HG02642 (cell line): ENCODE measurements around the gene SNAPC2.
"Not testable (repeated sequence)": the region's sequence is repeated elsewhere in the genome, so short reads cannot be mapped to it uniquely, and the experiment has no call there.

ENCODE experiments used
- ATAC-seq: cut with Tn5 transposase; IDR thresholded peaks from one replicate; pipeline ENCODE4 v1.9.1; 2021; ENCODE audit warnings: mild to moderate bottlenecking; ENCODE audit not compliant: unreplicated experiment, poor library complexity

The SNAPC2 gene

GRCh38 chr19:7931221-7932061 is 11.3 kb downstream of the SNAPC2 start:
- no peak for ATAC-seq

- no peak for ATAC-seq
Measured at GRCh38 chr19:7932276-7932929, 12.3 kb downstream of the SNAPC2 start.

DNA sequence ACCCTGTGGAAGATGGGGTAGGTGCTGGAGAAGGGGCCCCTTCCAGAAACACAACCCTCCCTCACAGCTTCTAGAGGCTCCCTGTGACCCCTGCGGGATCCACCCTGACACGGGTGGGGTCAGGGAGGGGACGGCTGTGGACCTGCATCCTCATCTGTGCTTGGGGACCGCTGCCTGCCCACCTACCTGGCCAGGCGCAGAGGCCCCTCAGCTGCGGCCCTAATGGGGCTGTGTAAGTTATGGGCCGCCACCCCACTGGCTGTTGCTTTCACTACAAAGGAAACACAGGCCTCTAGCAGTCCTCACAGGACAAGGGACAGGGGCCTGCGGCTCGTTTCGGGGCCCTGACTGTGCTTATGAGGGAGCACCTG is 12.8 kb downstream of the SNAPC2 start:
- ATAC-seq: no peak

- ATAC-seq: no peak
Measured at GRCh38 chr19:7933411-7933810, 13.3 kb downstream of the SNAPC2 start.

DNA sequence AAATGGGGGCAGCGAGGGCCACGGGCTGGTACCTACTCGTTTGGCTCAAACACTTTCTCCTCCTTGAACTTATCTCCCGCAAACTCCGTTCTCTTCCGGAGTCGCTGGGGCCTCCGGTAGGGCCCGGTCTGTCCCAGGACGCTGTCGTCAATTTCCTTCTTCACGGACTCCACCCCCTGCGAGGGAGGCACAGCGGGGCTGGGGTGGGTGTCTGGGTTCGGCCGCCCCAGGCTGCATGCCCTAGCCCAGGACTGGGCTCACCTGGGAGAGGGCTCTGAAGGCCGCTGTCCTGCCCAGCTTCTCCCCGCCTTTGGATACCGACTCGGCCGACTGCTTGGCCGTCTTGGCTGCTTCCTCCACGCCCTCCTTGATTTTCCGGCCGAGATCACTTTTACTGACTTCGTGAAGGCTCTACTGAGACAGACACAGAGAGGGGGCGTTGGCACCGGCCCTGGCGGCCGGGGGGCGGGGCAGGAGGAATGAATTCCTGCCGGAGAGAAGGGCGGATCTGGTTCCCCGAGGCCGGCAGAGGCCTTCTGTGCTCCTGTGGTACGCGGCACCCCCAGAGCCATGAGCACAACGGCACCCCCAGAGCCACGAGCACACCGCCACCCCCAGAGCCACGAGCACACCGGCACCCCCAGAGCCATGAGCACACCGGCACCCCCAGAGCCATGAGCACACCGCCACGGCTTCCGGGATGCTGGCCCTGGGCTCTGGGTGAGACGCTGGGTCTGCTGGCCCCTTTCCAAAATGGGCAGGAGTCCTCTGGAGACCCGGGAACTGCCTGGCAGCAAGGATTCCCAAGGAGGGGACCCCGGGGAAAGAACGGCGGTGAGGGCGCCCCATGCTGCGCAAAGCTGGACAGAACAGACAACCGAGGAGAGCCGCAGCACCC is 13.9 kb downstream of the SNAPC2 start:
- ATAC-seq: no peak

DNA sequence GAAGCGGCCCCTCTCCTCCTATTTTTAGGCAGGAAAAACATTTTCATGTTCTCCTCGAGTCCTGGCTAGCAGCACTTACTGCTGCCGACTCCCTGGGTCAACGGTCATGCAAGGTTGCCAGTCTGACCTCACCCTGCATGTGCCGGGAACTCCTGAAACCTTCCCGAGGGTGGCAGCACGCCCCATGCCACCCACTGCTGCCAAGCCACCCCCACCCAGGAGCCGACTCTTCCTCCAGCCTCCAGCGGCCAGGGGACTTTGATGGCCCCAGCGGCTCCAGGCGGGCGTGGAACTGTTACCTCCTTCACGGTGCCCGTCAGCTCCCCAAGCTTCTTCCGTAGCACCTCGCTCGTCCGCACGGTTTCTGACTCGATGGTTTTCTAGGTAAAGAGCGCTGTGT is 14.6 kb downstream of the SNAPC2 start:
- no peak for ATAC-seq

DNA sequence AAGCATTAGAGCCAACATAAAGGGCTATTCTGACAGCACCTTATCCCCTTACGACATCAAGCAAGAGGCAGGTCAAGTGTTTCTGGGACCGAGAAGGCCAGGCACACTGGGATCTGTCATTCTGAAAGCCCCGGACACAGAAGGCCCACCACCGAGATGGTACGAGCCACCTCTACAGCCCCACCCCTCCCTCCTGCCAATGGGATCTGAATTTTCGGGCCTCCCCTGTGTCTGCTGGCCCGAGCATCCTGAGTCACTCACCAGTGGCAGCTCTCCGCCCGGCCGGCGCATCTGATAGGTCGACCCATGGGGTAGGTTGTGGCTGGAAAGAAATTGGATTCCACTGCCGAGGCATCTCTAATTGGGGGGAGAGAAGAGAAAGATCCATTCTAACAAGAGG is 20.7 kb downstream of the SNAPC2 start:
- no peak for ATAC-seq

GRCh38 chr19:7941895-7942596 is 21.9 kb downstream of the SNAPC2 start:
- ATAC-seq: no peak

DNA sequence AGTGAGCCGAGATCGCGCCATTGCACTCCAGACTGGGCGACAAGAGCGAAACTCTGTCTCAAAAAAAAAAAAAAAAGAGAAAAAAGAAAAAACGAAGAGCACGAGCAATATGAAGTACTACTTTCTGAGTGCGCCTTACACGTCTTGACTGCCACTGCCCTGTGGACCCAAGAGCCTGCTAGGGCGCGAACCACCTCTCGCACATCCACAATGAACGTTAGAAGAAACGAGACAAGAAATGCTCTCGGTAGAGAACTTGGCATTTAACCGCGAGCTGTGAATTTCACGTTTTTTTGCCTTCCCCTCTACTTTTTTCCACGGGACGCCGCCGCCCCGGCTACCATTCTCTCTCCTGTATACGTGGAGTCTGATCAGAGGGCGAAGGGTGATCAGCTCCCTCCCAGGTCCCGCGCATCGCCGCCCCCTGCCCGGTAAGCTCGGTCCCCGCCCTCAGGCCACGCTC is 22.9 kb downstream of the SNAPC2 start:
- peak; percentile 19 for ATAC-seq

DNA sequence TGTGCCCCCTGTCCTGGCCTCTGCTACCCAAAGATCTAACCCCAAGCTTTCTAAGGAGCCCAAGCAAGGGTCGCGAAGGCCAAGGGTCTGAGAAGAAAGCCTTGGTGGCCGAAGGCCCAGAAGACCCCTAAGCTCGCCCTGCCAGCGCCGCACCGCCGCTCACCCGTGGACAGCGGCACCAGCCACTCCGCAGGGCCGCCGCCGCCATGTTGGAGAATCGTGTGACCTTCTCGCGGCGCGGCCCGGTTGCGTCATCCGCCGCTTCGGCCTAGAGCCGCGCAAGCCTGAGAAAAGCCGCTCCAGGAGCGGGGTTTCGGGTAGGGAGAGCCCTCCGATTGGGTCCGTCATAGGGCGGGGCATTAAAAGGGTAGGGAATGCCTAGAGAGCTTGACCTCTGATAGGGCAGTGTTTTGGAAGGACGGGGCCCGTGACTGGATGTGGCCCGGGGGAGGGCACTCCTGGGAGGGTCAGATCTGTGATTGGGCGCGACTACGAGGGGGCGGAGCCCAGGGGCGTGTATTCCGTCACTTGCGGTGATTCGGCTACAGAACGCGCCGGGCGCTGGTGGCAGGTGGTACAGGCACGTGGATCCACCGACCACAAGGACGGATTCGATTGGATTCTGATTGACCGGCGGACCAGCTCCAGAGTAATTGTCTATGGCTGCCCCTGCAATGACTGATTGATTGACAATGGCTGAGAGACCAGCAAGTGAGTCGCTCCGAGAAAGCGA is 23.5 kb downstream of the SNAPC2 start, which contains the start of gene TIMM44:
Gene TIMM44, minus strand, starts transcription at position 223 of the 733 bp plus-strand sequence. Its CDS starts 15 bp downstream, at position 208.
- peak; percentile 96 for ATAC-seq

DNA sequence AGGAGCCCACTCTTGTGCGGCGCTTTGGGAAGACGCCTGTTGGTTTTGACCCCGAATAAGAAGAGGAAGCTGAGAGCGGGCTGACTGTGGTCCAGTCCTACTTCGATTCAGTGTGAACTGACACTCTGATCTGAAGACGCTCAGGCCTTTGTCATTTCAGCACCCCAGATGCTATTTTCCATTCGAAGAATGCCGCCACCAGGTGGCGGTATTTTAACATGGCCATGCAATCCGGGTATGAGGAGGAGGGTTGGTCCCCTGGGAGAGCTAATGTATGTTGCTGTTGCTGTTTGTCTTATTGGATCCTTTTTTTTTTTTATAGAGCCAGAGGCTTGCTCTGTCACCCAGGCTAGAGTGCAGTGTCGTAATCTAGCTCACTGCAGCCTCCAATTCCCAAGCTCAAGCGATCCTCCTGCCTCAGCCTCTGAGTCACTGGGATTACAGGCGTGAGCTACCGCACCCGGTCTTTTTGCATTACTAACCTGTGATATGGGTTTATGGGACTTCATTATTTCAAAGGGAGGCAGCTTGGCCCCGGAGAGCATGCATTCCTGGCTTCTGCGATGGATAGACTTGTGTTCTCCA is 24.1 kb downstream of the SNAPC2 start:
- peak; percentile 24 for ATAC-seq

- no peak for ATAC-seq
Measured at GRCh38 chr19:7947939-7948338, 27.8 kb downstream of the SNAPC2 start.

GRCh38 chr19:7953060-7953459 is 32.9 kb downstream of the SNAPC2 start:
- no peak for ATAC-seq

DNA sequence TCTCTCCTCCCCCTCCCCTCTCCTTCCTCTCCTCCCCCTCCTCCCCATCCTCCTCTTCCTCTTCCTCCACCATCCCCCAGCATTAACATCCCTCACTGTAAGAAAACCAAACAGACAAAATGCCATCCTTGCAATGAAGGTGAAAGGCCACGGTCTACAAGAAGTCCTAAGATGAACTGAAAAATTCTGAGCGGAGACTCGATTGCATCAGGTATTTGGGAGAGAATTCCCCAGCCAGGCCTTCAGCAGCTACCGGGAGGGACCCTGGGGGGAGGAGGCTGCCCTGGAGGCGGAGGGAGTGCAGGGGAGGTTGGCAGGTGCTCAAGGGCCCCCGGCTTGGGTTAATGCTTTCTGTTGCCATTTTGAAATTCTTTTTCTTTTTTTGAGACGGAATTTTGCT is 33.4 kb downstream of the SNAPC2 start:
- ATAC-seq: no peak

GRCh38 chr19:7955696-7956095 is 35.6 kb downstream of the SNAPC2 start:
- ATAC-seq: no peak

DNA sequence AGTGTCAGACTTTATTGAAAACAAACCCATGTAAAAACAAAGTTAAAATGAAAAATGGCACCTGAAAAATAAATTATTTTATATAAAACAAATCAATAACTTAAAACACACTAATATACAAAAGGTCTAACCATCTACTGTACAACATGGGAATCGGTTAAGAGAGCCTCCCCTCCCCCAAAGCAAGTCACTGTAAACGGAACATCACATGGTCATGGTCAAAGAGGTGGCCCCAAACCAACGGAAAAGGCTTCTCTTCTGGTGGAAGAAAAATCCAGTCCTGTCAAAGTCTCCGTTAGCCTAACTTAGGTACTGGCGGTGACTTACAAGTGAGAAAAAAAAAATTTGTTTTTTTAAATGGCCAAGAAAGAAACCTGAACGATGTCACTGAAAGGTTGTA is 39.1 kb downstream of the SNAPC2 start:
- no peak for ATAC-seq

GRCh38 chr19:7961082-7961481 is 40.9 kb downstream of the SNAPC2 start:
- ATAC-seq: not testable (repeated sequence)

DNA sequence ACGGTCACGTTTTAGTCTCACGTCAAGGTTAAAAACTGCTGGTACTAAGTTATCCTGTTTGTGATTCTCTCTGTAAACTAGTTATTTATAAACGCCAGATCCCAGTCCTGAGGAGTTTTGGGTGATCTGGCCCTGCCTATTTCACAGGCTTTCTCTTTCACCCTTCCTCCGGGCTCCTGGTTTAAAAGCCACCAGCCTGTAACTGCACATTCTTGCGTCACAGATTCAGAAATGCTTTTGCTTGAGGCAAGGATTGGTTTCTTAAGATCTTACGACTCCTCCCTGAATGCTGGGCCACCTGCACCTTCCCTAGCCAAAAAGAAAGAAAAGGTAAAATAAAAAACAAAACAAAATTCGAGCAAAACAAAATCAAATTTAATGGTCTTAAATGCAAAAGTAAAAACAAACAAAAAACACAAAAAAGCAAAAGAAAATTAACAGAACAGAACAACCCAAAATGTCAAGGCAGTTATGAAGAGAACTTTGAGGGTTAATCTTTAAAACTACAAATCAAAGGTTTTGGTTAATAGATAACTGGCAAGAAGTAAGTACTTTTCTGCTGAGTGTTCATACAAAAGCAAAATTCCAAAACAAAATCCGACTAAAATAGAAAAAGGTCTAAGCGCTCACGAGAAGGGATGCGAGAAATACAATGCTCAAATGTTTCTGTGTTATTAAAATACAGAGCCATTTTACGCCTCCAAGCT is 41.9 kb downstream of the SNAPC2 start:
- ATAC-seq: no peak
